Panc1 (cell line): ENCODE measurements around the gene VWDE. TPM values are rescaled to one million over a fixed set of nuclear protein-coding genes. Genes with fewer than 3 reads are reported as not detected.

Experiments used
- ATAC-seq: fragments of 200-7000 bp; cut with Tn5 transposase; 2 replicates; pipeline ENCODE4 v1.9.1; 2020; ENCODE audit warnings: mild to moderate bottlenecking, moderate library complexity
- BruUV-seq: library from RNA; stranded (reverse); fragments of 400-500 nt; replicated peaks from 2 replicates; lab custom pipeline; 2021; lab: Mats Ljungman, UMichigan
- CTCF ChIA-PET: fragments of 300-600 bp; sonication (Branson Sonifier 250); formaldehyde crosslinking; loops from one replicate; lab custom pipeline; 2022; ENCODE audit warnings: antibody characterized with exemption; lab: Charles Lee
- POLR2A ChIA-PET: fragments of 300-600 bp; sonication (Branson Sonifier 250); formaldehyde crosslinking; loops from one replicate; lab custom pipeline; 2022; ENCODE audit warnings: antibody characterized with exemption; lab: Charles Lee
- DNase-seq: peaks from one replicate; pipeline ENCODE4 v3.0.0-alpha.2; 2010; ENCODE audit warnings: low read depth, low spot score
- H3K27ac ChIP-seq: 2 replicates; pipeline ENCODE4 v1.5.1; 2011; ENCODE audit warnings: mild to moderate bottlenecking, low read length, inconsistent platforms
- H3K27me3 ChIP-seq: fragments of 200-500 bp; sonication (Bioruptor generic); 2 replicates; pipeline ENCODE4 v1.6.0; 2014; ENCODE audit warnings: low read length, inconsistent platforms; ENCODE audit not compliant: control insufficient read depth, insufficient read depth
- H3K36me3 ChIP-seq: fragments of 200-500 bp; sonication (Bioruptor generic); 2 replicates; pipeline ENCODE4 v1.5.1; 2014; ENCODE audit warnings: inconsistent platforms, mild to moderate bottlenecking, low read length, moderate library complexity; ENCODE audit not compliant: control insufficient read depth, insufficient read depth
- H3K4me1 ChIP-seq: 2 replicates; pipeline ENCODE4 v1.5.1; 2011; ENCODE audit warnings: inconsistent platforms, mild to moderate bottlenecking, low read length, moderate library complexity; ENCODE audit not compliant: control insufficient read depth, insufficient read depth
- H3K4me3 ChIP-seq, 2 experiments: 2 replicates each; pipeline ENCODE4 v1.5.1; 2011 to 2012; ENCODE audit warnings: low read depth in 2 of 2, low read length in 2 of 2, mild to moderate bottlenecking in 2 of 2, inconsistent platforms in 1 of 2, moderate library complexity in 1 of 2
- H3K9me3 ChIP-seq: fragments of 200-500 bp; sonication (Bioruptor generic); 2 replicates; pipeline ENCODE4 v1.5.1; 2014; ENCODE audit warnings: low read depth, mild to moderate bottlenecking, inconsistent platforms, low read length, moderate library complexity; ENCODE audit not compliant: control insufficient read depth, insufficient read depth
- POLR2AphosphoS5 ChIP-seq: IDR thresholded peaks from 2 replicates; pipeline ENCODE4 v1.6.1; 2012; ENCODE audit warnings: mild to moderate bottlenecking, low read depth, low read length, moderate library complexity
- SIN3A ChIP-seq: IDR thresholded peaks from 2 replicates; pipeline ENCODE4 v1.6.1; 2012; ENCODE audit warnings: low read depth, mild to moderate bottlenecking, low read length, moderate library complexity, borderline replicate concordance; ENCODE audit not compliant: insufficient read depth
- TCF7L2 ChIP-seq: IDR thresholded peaks from 2 replicates; pipeline ENCODE4 v1.6.1; 2011; ENCODE audit warnings: mild to moderate bottlenecking, low read depth, low read length, inconsistent platforms
- in situ Hi-C: cut with HindIII; loops from 2 replicates; pipeline ENCODE4 v1.10.0; 2016; ENCODE audit warnings: low sequenced_read_pairs, low pct_unique_long_range_greater_than_20kb
- intact Hi-C: fragments of 100-400 bp; cut with micrococcal nuclease; formaldehyde crosslinking; loops from one replicate; pipeline ENCODE4 v1.10.0; 2022; ENCODE audit not compliant: unreplicated experiment
- total RNA-seq: library from RNA; stranded (reverse); gene quantifications from one replicate; pipeline ENCODE4 v1.2.1, GENCODE V29; 2021; ENCODE audit not compliant: unreplicated experiment
- TF ChIP-seq, protein P1 (sequence below): fragments of 450-650 bp; IDR thresholded peaks from 2 replicates; pipeline ENCODE4 v1.5.1; 2017; ENCODE audit warnings: mild to moderate bottlenecking
- TF ChIP-seq, protein P2 (sequence below), 2 experiments: IDR thresholded peaks; 2 replicates each; pipeline ENCODE4 v1.6.1; 2011 to 2012; ENCODE audit warnings: low read depth in 2 of 2, control low read depth in 1 of 2, low read length in 1 of 2, mild to moderate bottlenecking in 1 of 2, moderate library complexity in 1 of 2; ENCODE audit not compliant: insufficient read depth in 1 of 2

Gene VWDE
- total RNA-seq, 1 experiment from 2014 or later, result 8.5 TPM

- DNase-seq (no peak), ATAC-seq (no peak)
- Histone ChIP-seq H3K4me1 (no peaks in the 10 kb centered on the region), H3K27me3 (no peaks in the 10 kb centered on the region), H3K36me3 (no peaks in the 10 kb centered on the region), H3K27ac (no peak overlapping the region), H3K4me3 (no peak overlapping the region), H3K9me3 (0 out of 2 replicates have a peak, but pooled peaks cover under 1% of the 10 kb centered on the region)
- POLR2A ChIA-PET, result no interaction called here
- BruUV-seq, result no TSS peak
- in situ Hi-C loops, result no loop called here
- intact Hi-C loops, result no loop called here
- CTCF ChIA-PET, result interaction anchor here (0.6 kb wide), 2 partner anchors 24 to 427 kb away, joined by 3 to 4 read pairs; no protein-coding TSS in a partner anchor
- no peak for TF ChIP-seq POLR2AphosphoS5
- TF ChIP-seq SIN3A, result no peak
- TF ChIP-seq, protein P1, sequence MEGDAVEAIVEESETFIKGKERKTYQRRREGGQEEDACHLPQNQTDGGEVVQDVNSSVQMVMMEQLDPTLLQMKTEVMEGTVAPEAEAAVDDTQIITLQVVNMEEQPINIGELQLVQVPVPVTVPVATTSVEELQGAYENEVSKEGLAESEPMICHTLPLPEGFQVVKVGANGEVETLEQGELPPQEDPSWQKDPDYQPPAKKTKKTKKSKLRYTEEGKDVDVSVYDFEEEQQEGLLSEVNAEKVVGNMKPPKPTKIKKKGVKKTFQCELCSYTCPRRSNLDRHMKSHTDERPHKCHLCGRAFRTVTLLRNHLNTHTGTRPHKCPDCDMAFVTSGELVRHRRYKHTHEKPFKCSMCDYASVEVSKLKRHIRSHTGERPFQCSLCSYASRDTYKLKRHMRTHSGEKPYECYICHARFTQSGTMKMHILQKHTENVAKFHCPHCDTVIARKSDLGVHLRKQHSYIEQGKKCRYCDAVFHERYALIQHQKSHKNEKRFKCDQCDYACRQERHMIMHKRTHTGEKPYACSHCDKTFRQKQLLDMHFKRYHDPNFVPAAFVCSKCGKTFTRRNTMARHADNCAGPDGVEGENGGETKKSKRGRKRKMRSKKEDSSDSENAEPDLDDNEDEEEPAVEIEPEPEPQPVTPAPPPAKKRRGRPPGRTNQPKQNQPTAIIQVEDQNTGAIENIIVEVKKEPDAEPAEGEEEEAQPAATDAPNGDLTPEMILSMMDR, result no peak
- TF ChIP-seq, protein P2, sequence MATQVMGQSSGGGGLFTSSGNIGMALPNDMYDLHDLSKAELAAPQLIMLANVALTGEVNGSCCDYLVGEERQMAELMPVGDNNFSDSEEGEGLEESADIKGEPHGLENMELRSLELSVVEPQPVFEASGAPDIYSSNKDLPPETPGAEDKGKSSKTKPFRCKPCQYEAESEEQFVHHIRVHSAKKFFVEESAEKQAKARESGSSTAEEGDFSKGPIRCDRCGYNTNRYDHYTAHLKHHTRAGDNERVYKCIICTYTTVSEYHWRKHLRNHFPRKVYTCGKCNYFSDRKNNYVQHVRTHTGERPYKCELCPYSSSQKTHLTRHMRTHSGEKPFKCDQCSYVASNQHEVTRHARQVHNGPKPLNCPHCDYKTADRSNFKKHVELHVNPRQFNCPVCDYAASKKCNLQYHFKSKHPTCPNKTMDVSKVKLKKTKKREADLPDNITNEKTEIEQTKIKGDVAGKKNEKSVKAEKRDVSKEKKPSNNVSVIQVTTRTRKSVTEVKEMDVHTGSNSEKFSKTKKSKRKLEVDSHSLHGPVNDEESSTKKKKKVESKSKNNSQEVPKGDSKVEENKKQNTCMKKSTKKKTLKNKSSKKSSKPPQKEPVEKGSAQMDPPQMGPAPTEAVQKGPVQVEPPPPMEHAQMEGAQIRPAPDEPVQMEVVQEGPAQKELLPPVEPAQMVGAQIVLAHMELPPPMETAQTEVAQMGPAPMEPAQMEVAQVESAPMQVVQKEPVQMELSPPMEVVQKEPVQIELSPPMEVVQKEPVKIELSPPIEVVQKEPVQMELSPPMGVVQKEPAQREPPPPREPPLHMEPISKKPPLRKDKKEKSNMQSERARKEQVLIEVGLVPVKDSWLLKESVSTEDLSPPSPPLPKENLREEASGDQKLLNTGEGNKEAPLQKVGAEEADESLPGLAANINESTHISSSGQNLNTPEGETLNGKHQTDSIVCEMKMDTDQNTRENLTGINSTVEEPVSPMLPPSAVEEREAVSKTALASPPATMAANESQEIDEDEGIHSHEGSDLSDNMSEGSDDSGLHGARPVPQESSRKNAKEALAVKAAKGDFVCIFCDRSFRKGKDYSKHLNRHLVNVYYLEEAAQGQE (IDR thresholded peaks at IDR 0.05; ENCODE audit: insufficient read depth in 1 of 2, low read depth in 2 of 2, low read length in 1 of 2), result no peak
- no peak for TF ChIP-seq TCF7L2
These were observed 106.2 kb downstream of the VWDE start for GRCh38 chr7:12297283-12298108.

DNA sequence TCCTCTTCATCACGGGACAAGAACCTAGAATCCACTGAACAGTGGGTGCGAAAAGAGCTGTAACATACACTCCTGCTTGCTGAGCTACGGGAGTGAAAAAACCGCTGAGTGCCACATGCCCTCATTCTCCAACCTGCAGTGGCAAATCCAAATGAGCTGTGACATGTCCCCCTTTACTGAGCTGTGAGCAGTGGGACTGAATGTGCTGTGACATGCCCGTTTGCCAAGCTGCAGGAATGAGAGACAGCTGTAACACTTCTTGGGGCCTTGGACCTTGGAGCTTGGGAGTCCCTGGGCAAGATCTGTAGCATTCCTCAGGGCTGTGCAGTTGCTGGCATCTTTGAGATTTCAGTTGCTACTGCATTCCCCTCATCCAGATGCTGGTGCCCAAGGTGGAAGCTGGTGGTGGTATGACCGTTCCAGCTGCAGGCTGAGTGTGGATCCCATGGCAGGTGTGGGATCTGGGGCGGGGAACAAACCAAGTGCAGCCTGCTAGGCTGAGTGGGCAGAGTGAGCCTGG lies 107.6 kb downstream of the VWDE start:
- Histone ChIP-seq H3K4me1 (no peaks in the 10 kb centered on the region), H3K36me3 (no peaks in the 10 kb centered on the region), H3K27me3 (no peaks in the 10 kb centered on the region), H3K4me3 (no peak overlapping the region), H3K27ac (no peak overlapping the region), H3K9me3 (peaks cover 6% of the 10 kb centered on the region; the same call in 1 of the 2 replicates)
- no peak for ATAC-seq
- TF ChIP-seq, protein P1, result no peak
- TF ChIP-seq SIN3A, result no peak
- no peak for TF ChIP-seq POLR2AphosphoS5
- TF ChIP-seq TCF7L2, result no peak
- TF ChIP-seq, protein P2 (IDR thresholded peaks at IDR 0.05; ENCODE audit: insufficient read depth in 1 of 2, low read depth in 2 of 2, low read length in 1 of 2), result no peak
- intact Hi-C loops, result no loop called here
- POLR2A ChIA-PET, result interaction anchor here (0.6 kb wide), 1 partner anchor 188 kb away, joined by 3 read pairs; no protein-coding TSS in a partner anchor
- no peak for DNase-seq
- BruUV-seq, result no TSS peak
- in situ Hi-C loops, result no loop called here
- CTCF ChIA-PET, result no interaction called here
